Adrenal gland (tissue), 12 donors: ENCODE measurements around the gene DIPK1C. TPM values are rescaled to one million over a fixed set of nuclear protein-coding genes. Genes with fewer than 3 reads are reported as not detected.
"Not testable (repeated sequence)": the region's sequence is repeated elsewhere in the genome, so short reads cannot be mapped to it uniquely, and the experiment has no call there.

Experiments
- DNase-seq, 7 donors: peaks; one replicate each; pipeline ENCODE4 v3.0.0-alpha.2; 2019 to 2020
- H3K27ac ChIP-seq, 5 donors: fragments of 200-600 bp; sonication (generic) in 4 of 5; 1 replicate in 3 of 5; 2 replicates in 2 of 5; pipeline versions ENCODE4 v1.5.1 to v1.8.0; 2016 to 2020; ENCODE audit warnings: mild to moderate bottlenecking in 1 of 5
- H3K27me3 ChIP-seq: fragments of 200-600 bp; 2 replicates; pipeline ENCODE4 v1.8.0; 2021
- H3K36me3 ChIP-seq, 2 donors: fragments of 200-600 bp; replicated peaks in 1 of 2; 1 replicate in 1 of 2; 2 replicates in 1 of 2; pipeline versions ENCODE4 v1.5.1 to v1.8.0; 2018 to 2022
- H3K4me1 ChIP-seq, 2 donors: fragments of 200-600 bp; replicated peaks in 1 of 2; 1 replicate in 1 of 2; 2 replicates in 1 of 2; pipeline versions ENCODE4 v1.5.1 to v1.8.0; 2018 to 2021
- H3K4me3 ChIP-seq, 4 donors: fragments of 200-600 bp; sonication (generic) in 3 of 4; one replicate each; pipeline ENCODE4 v1.5.1; 2016 to 2018
- H3K9me3 ChIP-seq, 3 donors: fragments of 200-600 bp; sonication (generic) in 1 of 3; replicated peaks in 1 of 3; 1 replicate in 2 of 3; 2 replicates in 1 of 3; pipeline versions ENCODE4 v1.5.1 to v1.8.0; 2016 to 2021
- POLR2A ChIP-seq, 2 donors: fragments of 450-650 bp; IDR thresholded peaks; one replicate each; pipeline ENCODE4 v1.6.1; 2017; ENCODE audit warnings: antibody characterized with exemption in 2 of 2, mild to moderate bottlenecking in 2 of 2, moderate library complexity in 1 of 2
- WGBS, 4 donors: extraction: QIAGEN DNeasy Blood & Tissue Kit in 2 of 4; methylation state at CpG; one replicate each; pipeline versions ENCODE4 v1.1.5 to v1.1.7; 2013 to 2017; 5-methylcytosine and 5-hydroxymethylcytosine counted together
- intact Hi-C, 2 donors: fragments of 100-400 bp; cut with DNase I; formaldehyde crosslinking; loops; one replicate each; pipeline versions ENCODE4 v1.14.1 to v1.15.0; 2022 to 2023
- polyA plus RNA-seq, 3 donors: library from polyadenylated mRNA; stranded (reverse); fragments of 200-250 nt in 2 of 3; fragments of 350-450 nt in 1 of 3; fragmentation: Illumina TruSeq in 1 of 3; extraction: RNeasy Lipid Tissue Mini Kit (QIAGEN cat#74804) in 1 of 3; gene quantifications; one replicate each; pipeline ENCODE4 v1.2.3, GENCODE V29; 2013 to 2014
- total RNA-seq, 9 donors: library from RNA; depleted of rRNA in 4 of 9; stranded (reverse); fragments of >200 nt in 4 of 9; fragments of 120-200 nt in 1 of 9; fragmentation: NEBNext Ultra II Directional in 1 of 9; extraction: Animal tissue kit (Norgen Biotek cat#: 25700) in 1 of 9; gene quantifications; one replicate each; pipeline versions ENCODE4 v1.1.0 to v1.2.4, GENCODE V29; 2013 to 2023
- TF ChIP-seq, protein P1 (sequence below), 6 experiments: fragments of 450-650 bp in 4 of 6; fragments of 200-600 bp in 2 of 6; sonication (generic) in 1 of 6; IDR thresholded peaks; 1 replicate in 5 of 6; 2 replicates in 1 of 6; pipeline versions ENCODE4 v1.5.1 to v1.8.0; 2016 to 2021; ENCODE audit warnings: antibody characterized with exemption in 6 of 6, mild to moderate bottlenecking in 2 of 6, moderate library complexity in 1 of 6
- donor health status: healthy with polysubstance abuse.
- donor health status: Bipolar disorder and iron deficiency.
- donor health status: DM: yes; HTN: yes; CAD: no.
- donor health status: DM: no; HTN: no; CAD: no.
- donor health status: DM: no; HTN: no; CAD: no.
- donor health status: DM: yes; HTN: yes; CAD: no.

Gene DIPK1C
- total and polyA plus RNA-seq, 12 donors: 0.17 to 0.37 (median 0.22) TPM; not detected in 9

GRCh38 chr18:74501386-74501785 is 44.3 kb upstream of the DIPK1C start:
- H3K4me1 ChIP-seq: peaks cover 7 to 9% of the 10 kb centered on the region in 2 donors
- H3K27me3 ChIP-seq: no peaks in the 10 kb centered on the region
- H3K36me3 ChIP-seq: peaks cover 0 to 42% of the 10 kb centered on the region in 2 donors
- H3K27ac ChIP-seq: peak overlapping the region in 2 of 5 donors; percentile 54 to 77
- intact Hi-C loops: no loop called here
- TF ChIP-seq, protein P1, sequence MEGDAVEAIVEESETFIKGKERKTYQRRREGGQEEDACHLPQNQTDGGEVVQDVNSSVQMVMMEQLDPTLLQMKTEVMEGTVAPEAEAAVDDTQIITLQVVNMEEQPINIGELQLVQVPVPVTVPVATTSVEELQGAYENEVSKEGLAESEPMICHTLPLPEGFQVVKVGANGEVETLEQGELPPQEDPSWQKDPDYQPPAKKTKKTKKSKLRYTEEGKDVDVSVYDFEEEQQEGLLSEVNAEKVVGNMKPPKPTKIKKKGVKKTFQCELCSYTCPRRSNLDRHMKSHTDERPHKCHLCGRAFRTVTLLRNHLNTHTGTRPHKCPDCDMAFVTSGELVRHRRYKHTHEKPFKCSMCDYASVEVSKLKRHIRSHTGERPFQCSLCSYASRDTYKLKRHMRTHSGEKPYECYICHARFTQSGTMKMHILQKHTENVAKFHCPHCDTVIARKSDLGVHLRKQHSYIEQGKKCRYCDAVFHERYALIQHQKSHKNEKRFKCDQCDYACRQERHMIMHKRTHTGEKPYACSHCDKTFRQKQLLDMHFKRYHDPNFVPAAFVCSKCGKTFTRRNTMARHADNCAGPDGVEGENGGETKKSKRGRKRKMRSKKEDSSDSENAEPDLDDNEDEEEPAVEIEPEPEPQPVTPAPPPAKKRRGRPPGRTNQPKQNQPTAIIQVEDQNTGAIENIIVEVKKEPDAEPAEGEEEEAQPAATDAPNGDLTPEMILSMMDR (IDR thresholded peaks at IDR 0.05): no peak
- TF ChIP-seq POLR2A (IDR thresholded peaks at IDR 0.05): no peak
- no peak for DNase-seq
- H3K4me3 ChIP-seq: peak overlapping the region in 1 of 4 donors; percentile 10
- H3K9me3 ChIP-seq: no peaks in the 10 kb centered on the region
- 80 to 84% (median 82%) methylated on average over 4 of the region's 4 CpGs for WGBS, 4 donors

DNA sequence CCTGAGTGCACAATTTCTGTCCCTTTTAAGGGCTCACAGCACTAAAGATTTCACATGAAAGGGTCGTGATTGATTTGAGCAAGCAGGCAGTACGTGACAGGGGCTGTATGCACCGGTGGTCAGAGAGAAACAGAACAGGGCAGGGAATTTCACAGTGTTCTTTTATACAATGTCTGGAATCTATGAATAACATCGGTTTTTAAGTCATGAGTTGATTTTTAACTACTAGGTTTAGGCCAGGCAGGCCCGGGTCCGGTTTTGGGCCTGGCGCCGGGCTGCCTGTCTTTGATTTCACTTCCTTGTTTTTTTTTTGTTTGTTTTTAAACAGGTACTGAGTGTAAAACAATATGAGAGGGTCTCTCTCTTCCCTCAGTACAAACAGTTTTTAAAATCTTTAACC is 43.7 kb upstream of the DIPK1C start:
- DNase-seq, H3K9me3 ChIP-seq, intact Hi-C loops, H3K4me3 ChIP-seq, H3K27me3 ChIP-seq, H3K4me1 ChIP-seq: not testable (repeated sequence)
- Histone ChIP-seq H3K27ac (peak overlapping the region; percentile 40 to 85 (median 45)), H3K36me3 (peaks cover 0 to 36% of the 10 kb centered on the region in 2 donors)
- 79 to 87% (median 84%) methylated on average over 8 of the region's 8 CpGs for WGBS, 4 donors

GRCh38 chr18:74500372-74500771 is 43.3 kb upstream of the DIPK1C start:
- Histone ChIP-seq H3K27ac (peak overlapping the region; percentile 40 to 85 (median 45)), H3K9me3 (no peaks in the 10 kb centered on the region), H3K4me3 (no peak overlapping the region), H3K4me1 (peaks cover 7 to 9% of the 10 kb centered on the region in 2 donors), H3K36me3 (peaks cover 0 to 33% of the 10 kb centered on the region in 2 donors), H3K27me3 (no peaks in the 10 kb centered on the region)
- 74 to 84% (median 77%) methylated on average over 6 of the region's 6 CpGs for WGBS, 4 donors
- intact Hi-C loops: no loop called here
- TF ChIP-seq, protein P1 (IDR thresholded peaks at IDR 0.05): no peak
- DNase-seq: no peak

DNA sequence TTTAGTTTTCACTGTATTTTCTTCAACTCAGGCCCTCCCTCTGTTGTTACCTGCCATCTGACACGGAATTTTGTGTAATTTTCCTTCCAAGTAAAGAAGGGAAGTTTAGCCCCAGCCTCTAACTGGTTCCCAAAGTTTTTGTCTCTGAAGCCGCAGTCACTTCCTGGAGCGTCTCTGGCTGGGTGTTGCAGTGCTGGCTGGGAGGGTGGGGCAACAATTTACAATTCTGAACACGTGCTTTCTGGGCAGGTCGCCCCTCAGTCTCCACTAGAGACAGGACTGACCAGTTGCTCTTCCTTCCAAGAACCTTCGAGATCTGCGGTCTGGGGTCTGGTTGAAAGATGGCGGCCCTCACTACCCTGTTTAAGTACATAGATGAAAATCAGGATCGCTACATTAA is 42.5 kb upstream of the DIPK1C start:
- H3K27me3 ChIP-seq: no peaks in the 10 kb centered on the region
- TF ChIP-seq, protein P1 (IDR thresholded peaks at IDR 0.05): no peak
- TF ChIP-seq POLR2A (IDR thresholded peaks at IDR 0.05): no peak
- H3K9me3 ChIP-seq: no peaks in the 10 kb centered on the region
- H3K36me3 ChIP-seq: peaks cover 0 to 28% of the 10 kb centered on the region in 2 donors
- H3K27ac ChIP-seq: peak overlapping the region; percentile 1 to 85 (median 39)
- intact Hi-C loops: loop anchor here in 1 of 2 donors (10.0 kb wide), 1 partner anchor 95 kb away; the partner anchor contains the start of gene ZNF407
- 61 to 85% (median 70%) methylated on average over 9 of the region's 9 CpGs for WGBS, 4 donors
- H3K4me3 ChIP-seq: peak overlapping the region in 1 of 4 donors; percentile 35
- H3K4me1 ChIP-seq: peaks cover 7 to 9% of the 10 kb centered on the region in 2 donors
- peak; percentile 29 to 83 (median 52) for DNase-seq
